Loucy (cell line): ENCODE results near the gene AMER2.

ENCODE experiments used
- H2AFZ ChIP-seq: fragments of 200-600 bp; sonication (generic); 2 replicates; pipeline ENCODE4 v1.6.0; 2016; ENCODE audit warnings: antibody characterized with exemption, mild to moderate bottlenecking, low read length, moderate library complexity
- H3F3A ChIP-seq: fragments of 200-600 bp; 2 replicates; pipeline ENCODE4 v1.6.0; 2016; ENCODE audit warnings: antibody characterized with exemption, low read depth, mild to moderate bottlenecking
- H3K27me3 ChIP-seq: fragments of 200-600 bp; sonication (generic); 2 replicates; pipeline ENCODE4 v1.6.1; 2014; ENCODE audit warnings: low read length, mild to moderate bottlenecking; ENCODE audit not compliant: insufficient read depth, poor library complexity, severe bottlenecking
- H3K36me3 ChIP-seq: fragments of 200-600 bp; sonication (generic); 2 replicates; pipeline ENCODE4 v1.6.1; 2016; ENCODE audit warnings: low read length; ENCODE audit not compliant: insufficient read depth
- H3K4me1 ChIP-seq: fragments of 200-600 bp; sonication (generic); 2 replicates; pipeline ENCODE4 v1.5.1; 2014; ENCODE audit warnings: low read length, mild to moderate bottlenecking; ENCODE audit not compliant: insufficient read depth, poor library complexity, severe bottlenecking
- H3K4me2 ChIP-seq: fragments of 200-600 bp; sonication (generic); 2 replicates; pipeline ENCODE4 v1.6.0; 2014; ENCODE audit warnings: antibody characterized with exemption, low read length, low read depth, mild to moderate bottlenecking; ENCODE audit not compliant: poor library complexity, severe bottlenecking
- H3K4me3 ChIP-seq: fragments of 200-600 bp; sonication (generic); 2 replicates; pipeline ENCODE4 v1.5.1; 2014; ENCODE audit warnings: low read length, mild to moderate bottlenecking, mixed read lengths; ENCODE audit not compliant: poor library complexity, severe bottlenecking
- H3K79me2 ChIP-seq: fragments of 200-600 bp; sonication (generic); 2 replicates; pipeline ENCODE4 v1.6.1; 2014; ENCODE audit warnings: low read length; ENCODE audit not compliant: insufficient read depth
- H3K9ac ChIP-seq: fragments of 200-600 bp; sonication (generic); 2 replicates; pipeline ENCODE4 v1.6.0; 2014; ENCODE audit warnings: mild to moderate bottlenecking, low read depth, low read length, moderate library complexity; ENCODE audit not compliant: poor library complexity, severe bottlenecking
- H3K9me2 ChIP-seq: fragments of 200-600 bp; sonication (generic); replicated peaks from 2 replicates; pipeline ENCODE4 v1.6.1; 2016; ENCODE audit warnings: low read depth, low read length, mixed read lengths
- H3K9me3 ChIP-seq: fragments of 200-600 bp; sonication (generic); 2 replicates; pipeline ENCODE4 v1.6.1; 2014; ENCODE audit warnings: mild to moderate bottlenecking, antibody characterized with exemption, low read length, low read depth; ENCODE audit not compliant: insufficient read depth
- H4K20me1 ChIP-seq: fragments of 200-600 bp; sonication (generic); 2 replicates; pipeline ENCODE4 v1.6.0; 2014; ENCODE audit warnings: antibody characterized with exemption, low read length, mild to moderate bottlenecking; ENCODE audit not compliant: insufficient read depth, poor library complexity, severe bottlenecking
- EZH2phosphoT487 ChIP-seq: fragments of 200-600 bp; IDR thresholded peaks from 2 replicates; pipeline ENCODE4 v1.6.1; 2018; ENCODE audit warnings: antibody characterized with exemption, mild to moderate bottlenecking, moderate library complexity, borderline replicate concordance
- TF ChIP-seq, protein P1 (sequence below): fragments of 200-600 bp; sonication (generic); conservative IDR thresholded peaks from 2 replicates; pipeline ENCODE4 v1.5.1; 2014; ENCODE audit warnings: mild to moderate bottlenecking, antibody characterized with exemption, low read length

AMER2 gene

DNA sequence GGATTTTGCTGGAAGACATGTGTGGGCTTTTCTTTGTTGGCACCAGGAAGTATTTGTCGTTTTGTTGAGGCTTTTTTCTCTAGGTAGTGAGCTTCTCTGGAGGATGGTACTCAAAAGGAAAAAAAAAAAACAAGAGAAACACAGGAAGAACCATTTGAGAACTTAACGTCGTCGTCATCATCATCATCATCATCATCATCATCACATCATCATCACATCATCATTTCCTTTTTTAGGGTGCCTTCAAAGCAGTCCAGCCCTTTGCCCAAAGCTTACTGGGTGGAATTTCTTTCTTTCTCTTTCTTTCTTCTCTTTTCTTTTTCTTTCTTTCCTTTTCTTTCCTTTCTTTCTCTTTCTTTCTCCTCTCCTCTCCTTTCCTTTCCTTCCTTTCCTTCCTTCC lies 2.2 kb upstream of the AMER2 start:
- H3K4me1 ChIP-seq: no peaks in the 10 kb centered on the region
- TF ChIP-seq, protein P1, sequence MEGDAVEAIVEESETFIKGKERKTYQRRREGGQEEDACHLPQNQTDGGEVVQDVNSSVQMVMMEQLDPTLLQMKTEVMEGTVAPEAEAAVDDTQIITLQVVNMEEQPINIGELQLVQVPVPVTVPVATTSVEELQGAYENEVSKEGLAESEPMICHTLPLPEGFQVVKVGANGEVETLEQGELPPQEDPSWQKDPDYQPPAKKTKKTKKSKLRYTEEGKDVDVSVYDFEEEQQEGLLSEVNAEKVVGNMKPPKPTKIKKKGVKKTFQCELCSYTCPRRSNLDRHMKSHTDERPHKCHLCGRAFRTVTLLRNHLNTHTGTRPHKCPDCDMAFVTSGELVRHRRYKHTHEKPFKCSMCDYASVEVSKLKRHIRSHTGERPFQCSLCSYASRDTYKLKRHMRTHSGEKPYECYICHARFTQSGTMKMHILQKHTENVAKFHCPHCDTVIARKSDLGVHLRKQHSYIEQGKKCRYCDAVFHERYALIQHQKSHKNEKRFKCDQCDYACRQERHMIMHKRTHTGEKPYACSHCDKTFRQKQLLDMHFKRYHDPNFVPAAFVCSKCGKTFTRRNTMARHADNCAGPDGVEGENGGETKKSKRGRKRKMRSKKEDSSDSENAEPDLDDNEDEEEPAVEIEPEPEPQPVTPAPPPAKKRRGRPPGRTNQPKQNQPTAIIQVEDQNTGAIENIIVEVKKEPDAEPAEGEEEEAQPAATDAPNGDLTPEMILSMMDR: no peak
- TF ChIP-seq EZH2phosphoT487: no peak
- H3K27me3 ChIP-seq: peaks cover 3% of the 10 kb centered on the region
- H3K4me2 ChIP-seq: no peak overlapping the region
- H4K20me1 ChIP-seq: no peaks in the 10 kb centered on the region
- H3K36me3 ChIP-seq: no peaks in the 10 kb centered on the region
- H3K9ac ChIP-seq: no peak overlapping the region
- H3F3A ChIP-seq: no peaks in the 10 kb centered on the region
- H3K9me2 ChIP-seq: no peaks in the 10 kb centered on the region
- H3K4me3 ChIP-seq: no peak overlapping the region
- no peaks in the 10 kb centered on the region for H3K79me2 ChIP-seq
- H2AFZ ChIP-seq: no peak overlapping the region
- no peaks in the 10 kb centered on the region for H3K9me3 ChIP-seq

DNA sequence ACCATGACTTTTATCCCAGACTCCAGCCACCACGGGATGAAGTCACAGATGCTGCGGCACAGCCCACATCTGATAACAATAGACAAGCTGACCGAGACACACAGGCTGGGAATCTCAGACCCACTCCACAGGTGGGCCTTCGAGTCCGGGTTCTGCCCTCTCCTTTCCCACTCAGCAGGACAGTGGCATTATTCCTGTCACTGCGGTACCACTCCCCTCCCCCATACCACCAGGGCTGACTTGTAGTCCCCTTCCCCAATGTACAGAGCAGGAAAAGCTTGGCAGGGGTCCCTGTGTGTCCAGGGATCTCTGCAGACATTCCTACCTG lies 179 bp upstream of the AMER2 start:
- no peak overlapping the region for H3K4me3 ChIP-seq
- H2AFZ ChIP-seq: no peak overlapping the region
- no peaks in the 10 kb centered on the region for H3K9me2 ChIP-seq
- H4K20me1 ChIP-seq: no peaks in the 10 kb centered on the region
- H3K36me3 ChIP-seq: no peaks in the 10 kb centered on the region
- no peaks in the 10 kb centered on the region for H3K4me1 ChIP-seq
- no peaks in the 10 kb centered on the region for H3K79me2 ChIP-seq
- TF ChIP-seq, protein P1: no peak
- TF ChIP-seq EZH2phosphoT487: no peak
- no peak overlapping the region for H3K4me2 ChIP-seq
- H3K9me3 ChIP-seq: no peaks in the 10 kb centered on the region
- H3K27me3 ChIP-seq: no peaks in the 10 kb centered on the region
- H3F3A ChIP-seq: no peaks in the 10 kb centered on the region
- no peak overlapping the region for H3K9ac ChIP-seq

DNA sequence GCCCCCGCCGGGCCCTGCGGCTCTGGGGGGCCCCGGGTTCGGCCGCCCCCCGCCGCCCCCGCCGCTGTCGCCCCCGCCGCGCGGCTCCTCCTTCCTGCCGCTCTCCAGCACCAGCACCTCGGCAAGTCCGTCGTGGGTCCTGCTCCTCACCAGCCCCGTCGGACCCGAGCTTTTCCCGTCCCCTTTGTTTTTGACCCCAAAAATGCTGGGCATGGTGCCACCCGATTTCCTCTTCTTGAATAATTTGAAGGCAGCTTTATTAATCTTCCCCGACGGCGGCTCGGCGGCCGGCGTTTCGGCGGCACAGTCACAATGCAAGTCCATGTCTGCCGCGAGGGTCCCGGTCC lies 945 bp downstream of the AMER2 start:
- Histone ChIP-seq H3K4me1 (no peaks in the 10 kb centered on the region), H2AFZ (no peak overlapping the region), H3K27me3 (no peaks in the 10 kb centered on the region), H3F3A (no peaks in the 10 kb centered on the region), H3K79me2 (no peaks in the 10 kb centered on the region), H3K9me2 (no peaks in the 10 kb centered on the region), H3K36me3 (no peaks in the 10 kb centered on the region), H3K4me3 (no peak overlapping the region), H3K9me3 (no peaks in the 10 kb centered on the region), H4K20me1 (no peaks in the 10 kb centered on the region), H3K4me2 (no peak overlapping the region), H3K9ac (no peak overlapping the region)
- TF ChIP-seq EZH2phosphoT487: no peak
- TF ChIP-seq, protein P1: no peak
